Activated CD8-positive, alpha-beta T cell treated with anti-CD3 and anti-CD28 coated beads, Interleukin-2, amount 10 ng/mL, durations not matched to agents 7 days and 5 days (primary cell): ENCODE measurements around the gene FOSB. TPM values are rescaled to one million over a fixed set of nuclear protein-coding genes. Genes with fewer than 3 reads are reported as not detected.

Experiments used
- ATAC-seq: fragments of 150-1000 bp; cut with Tn5 transposase; one replicate; pipeline ENCODE4 v1.10.0; 2021; ENCODE audit warnings: moderate library complexity
- CTCF ChIA-PET: fragments of 350-600 bp; sonication (Branson Sonifier 250); formaldehyde crosslinking; loops from one replicate; lab custom pipeline; 2021; ENCODE audit warnings: antibody characterized with exemption; lab: Charles Lee
- POLR2A ChIA-PET: fragments of 350-600 bp; sonication (Branson Sonifier 250); formaldehyde crosslinking; loops from one replicate; lab custom pipeline; 2021; ENCODE audit warnings: antibody characterized with exemption; lab: Charles Lee
- DNase-seq: peaks from one replicate; pipeline ENCODE4 v3.0.0-alpha.2; 2020
- H3K27ac Mint-ChIP-seq: one replicate; pipeline ENCODE4 v1.8.0; 2021; ENCODE audit warnings: mild to moderate bottlenecking, mixed read lengths
- H3K27me3 Mint-ChIP-seq: one replicate; pipeline ENCODE4 v1.8.0; 2021; ENCODE audit warnings: low read depth, mixed read lengths
- H3K36me3 Mint-ChIP-seq: one replicate; pipeline ENCODE4 v1.8.0; 2021; ENCODE audit warnings: low read depth, mixed read lengths
- H3K4me1 Mint-ChIP-seq: one replicate; pipeline ENCODE4 v1.8.0; 2021; ENCODE audit warnings: low read depth, mixed read lengths
- H3K4me3 Mint-ChIP-seq: one replicate; pipeline ENCODE4 v1.8.0; 2021; ENCODE audit warnings: mild to moderate bottlenecking, mixed read lengths
- H3K9me3 Mint-ChIP-seq: one replicate; pipeline ENCODE4 v1.8.0; 2022; ENCODE audit warnings: mixed read lengths; ENCODE audit not compliant: insufficient read depth
- total RNA-seq, 2 experiments: library from RNA; stranded (reverse); gene quantifications; one replicate each; pipeline ENCODE4 v1.2.3, GENCODE V29; 2021

FOSB gene
- 100 to 1,000 TPM; 154 to 172 TPM for total RNA-seq

- peaks cover 34% of the 10 kb centered on the region for H3K4me1 Mint-ChIP-seq
- DNase-seq = peak; percentile 96
- H3K27ac Mint-ChIP-seq = peak within 1 kb of the TSS; percentile 95
- H3K27me3 Mint-ChIP-seq = peaks cover 23% of the 10 kb centered on the region
- no peaks in the 10 kb centered on the region for H3K36me3 Mint-ChIP-seq
- H3K4me3 Mint-ChIP-seq = peak within 1 kb of the TSS; percentile 87
- ChIA-PET POLR2A (interaction anchor here (0.7 to 2.4 kb wide), 14 partner anchors 11 to 969 kb away, joined by 3 to 14 read pairs (median 4); no protein-coding TSS in a partner anchor), CTCF (interaction anchor here (0.6 to 6.3 kb wide), 14 partner anchors 11 to 174 kb away, joined by 3 to 108 read pairs (median 5); partner anchors contain the start of gene PPP1R13L)
- H3K9me3 Mint-ChIP-seq = no peaks in the 10 kb centered on the region
- peak; percentile 7 for ATAC-seq
These were observed at the start of gene FOSB for GRCh38 chr19:45467456-45468158. FOSB (plus strand) TSS chr19:45467996; CDS start chr19:45468587, 591 bp downstream.

GRCh38 chr19:45418802-45419201, 49.0 kb upstream of the FOSB start:
- no peak for ATAC-seq
- CTCF ChIA-PET = interaction anchor here (1.7 to 2.6 kb wide), 2 partner anchors 16 to 20 kb away, joined by 6 to 7 read pairs; no protein-coding TSS in a partner anchor
- H3K27me3 Mint-ChIP-seq = no peaks in the 10 kb centered on the region
- peaks cover 52% of the 10 kb centered on the region for H3K4me1 Mint-ChIP-seq
- H3K4me3 Mint-ChIP-seq = peak overlapping the region; percentile 62
- H3K27ac Mint-ChIP-seq = peak overlapping the region; percentile 88
- no peaks in the 10 kb centered on the region for H3K9me3 Mint-ChIP-seq
- H3K36me3 Mint-ChIP-seq = peaks cover 47% of the 10 kb centered on the region
- DNase-seq = no peak
- POLR2A ChIA-PET = interaction anchor here (1.1 kb wide), 1 partner anchor 13 kb away, joined by 3 read pairs; no protein-coding TSS in a partner anchor

- H3K4me3 Mint-ChIP-seq = peak overlapping the region; percentile 62
- DNase-seq (peak; percentile 56), ATAC-seq (peak; percentile 48)
- no peaks in the 10 kb centered on the region for H3K9me3 Mint-ChIP-seq
- ChIA-PET POLR2A (interaction anchor here (1.1 kb wide), 1 partner anchor 14 kb away, joined by 3 read pairs; no protein-coding TSS in a partner anchor), CTCF (interaction anchor here (1.7 to 2.6 kb wide), 2 partner anchors 17 to 20 kb away, joined by 6 to 7 read pairs; no protein-coding TSS in a partner anchor)
- peaks cover 41% of the 10 kb centered on the region for H3K36me3 Mint-ChIP-seq
- H3K27me3 Mint-ChIP-seq = no peaks in the 10 kb centered on the region
- peak overlapping the region; percentile 88 for H3K27ac Mint-ChIP-seq
- peaks cover 57% of the 10 kb centered on the region for H3K4me1 Mint-ChIP-seq
These were observed 48.4 kb upstream of the FOSB start for GRCh38 chr19:45419396-45419795.

- ATAC-seq (no peak), DNase-seq (no peak)
- Mint-ChIP-seq H3K4me3 (no peak overlapping the region), H3K27me3 (no peaks in the 10 kb centered on the region), H3K9me3 (no peaks in the 10 kb centered on the region), H3K27ac (peak overlapping the region; percentile 88), H3K4me1 (peaks cover 61% of the 10 kb centered on the region), H3K36me3 (peaks cover 37% of the 10 kb centered on the region)
- POLR2A ChIA-PET = no interaction called here
- CTCF ChIA-PET = interaction anchor here (1.7 kb wide), 1 partner anchor 17 kb away, joined by 6 read pairs; no protein-coding TSS in a partner anchor
These were observed 47.9 kb upstream of the FOSB start for GRCh38 chr19:45419895-45420294.

- Mint-ChIP-seq H3K36me3 (peaks cover 37% of the 10 kb centered on the region), H3K4me3 (peak overlapping the region; percentile 22), H3K4me1 (peaks cover 61% of the 10 kb centered on the region), H3K9me3 (no peaks in the 10 kb centered on the region), H3K27ac (peak overlapping the region; percentile 84), H3K27me3 (no peaks in the 10 kb centered on the region)
- POLR2A ChIA-PET = no interaction called here
- CTCF ChIA-PET = interaction anchor here (1.0 to 1.7 kb wide), 2 partner anchors 18 to 58 kb away, joined by 4 to 6 read pairs; no protein-coding TSS in a partner anchor
- ATAC-seq = no peak
- DNase-seq = no peak
These were observed 47.4 kb upstream of the FOSB start for GRCh38 chr19:45420356-45420755.

GRCh38 chr19:45420871-45421270, 46.9 kb upstream of the FOSB start:
- Mint-ChIP-seq H3K27ac (peak overlapping the region; percentile 84), H3K27me3 (no peaks in the 10 kb centered on the region), H3K4me1 (peaks cover 65% of the 10 kb centered on the region), H3K4me3 (peak overlapping the region; percentile 22), H3K9me3 (no peaks in the 10 kb centered on the region), H3K36me3 (peaks cover 33% of the 10 kb centered on the region)
- ChIA-PET POLR2A (no interaction called here), CTCF (interaction anchor here (1.0 kb wide), 1 partner anchor 58 kb away, joined by 4 read pairs; no protein-coding TSS in a partner anchor)
- DNase-seq (no peak), ATAC-seq (no peak)

- DNase-seq (no peak), ATAC-seq (no peak)
- Mint-ChIP-seq H3K9me3 (no peaks in the 10 kb centered on the region), H3K27ac (peak overlapping the region; percentile 74), H3K27me3 (no peaks in the 10 kb centered on the region), H3K36me3 (peaks cover 26% of the 10 kb centered on the region), H3K4me1 (peaks cover 67% of the 10 kb centered on the region), H3K4me3 (peak overlapping the region; percentile 6)
- POLR2A ChIA-PET = no interaction called here
- CTCF ChIA-PET = interaction anchor here (1.0 to 1.2 kb wide), 3 partner anchors 18 to 64 kb away, joined by 4 to 7 read pairs (median 4); no protein-coding TSS in a partner anchor
These were observed 45.8 kb upstream of the FOSB start for GRCh38 chr19:45421947-45422498.

GRCh38 chr19:45423033-45423588, 44.7 kb upstream of the FOSB start:
- Mint-ChIP-seq H3K27me3 (no peaks in the 10 kb centered on the region), H3K4me3 (peak overlapping the region; percentile 84), H3K36me3 (peaks cover 21% of the 10 kb centered on the region), H3K9me3 (no peaks in the 10 kb centered on the region), H3K4me1 (peaks cover 74% of the 10 kb centered on the region), H3K27ac (peak overlapping the region; percentile 87)
- DNase-seq (no peak), ATAC-seq (no peak)
- POLR2A ChIA-PET = no interaction called here
- CTCF ChIA-PET = interaction anchor here (0.6 to 6.1 kb wide), 4 partner anchors 16 to 63 kb away, joined by 3 to 67 read pairs (median 12); partner anchors contain the start of gene PPP1R13L

- H3K36me3 Mint-ChIP-seq = peaks cover 18% of the 10 kb centered on the region
- H3K27ac Mint-ChIP-seq = peak within 1 kb of the TSS; percentile 87
These were observed 44.1 kb upstream of the FOSB start, which contains the start of gene ERCC1 for GRCh38 chr19:45423589-45424190. ERCC1 (minus strand) TSS chr19:45423917; CDS start chr19:45423374, 543 bp downstream.

GRCh38 chr19:45424191-45425058, 43.4 kb upstream of the FOSB start:
- ATAC-seq (peak; percentile 29), DNase-seq (peak; percentile 56)
- Mint-ChIP-seq H3K36me3 (peaks cover 15% of the 10 kb centered on the region), H3K4me3 (peak overlapping the region; percentile 84), H3K9me3 (no peaks in the 10 kb centered on the region), H3K27me3 (peaks cover 9% of the 10 kb centered on the region), H3K4me1 (peaks cover 66% of the 10 kb centered on the region), H3K27ac (peak overlapping the region; percentile 87)
- ChIA-PET CTCF (interaction anchor here (1.1 to 6.1 kb wide), 7 partner anchors 15 to 218 kb away, joined by 3 to 67 read pairs (median 4); partner anchors contain the start of gene PPP1R13L), POLR2A (interaction anchor here (1.0 kb wide), 1 partner anchor 15 kb away, joined by 4 read pairs; no protein-coding TSS in a partner anchor)

More at GRCh38 chr19:45423589-45424190, 44.1 kb upstream of the FOSB start, which contains the start of gene ERCC1:
- H3K4me1 Mint-ChIP-seq = peaks cover 72% of the 10 kb centered on the region
- ChIA-PET POLR2A (no interaction called here), CTCF (interaction anchor here (0.6 to 6.1 kb wide), 7 partner anchors 16 to 219 kb away, joined by 3 to 67 read pairs (median 5); partner anchors contain the start of gene PPP1R13L)
- DNase-seq (peak; percentile 95), ATAC-seq (peak; percentile 73)
- peak within 1 kb of the TSS; percentile 84 for H3K4me3 Mint-ChIP-seq
- no peaks in the 10 kb centered on the region for H3K9me3 Mint-ChIP-seq
- peaks cover 4% of the 10 kb centered on the region for H3K27me3 Mint-ChIP-seq
